GM10847 (cell line): ENCODE measurements around the gene AOAH.

Experiments
- POLR2A ChIP-seq: IDR thresholded peaks from 2 replicates; pipeline ENCODE4 v1.6.1; 2011; ENCODE audit not compliant: insufficient read length; ENCODE audit errors: extremely low read depth

Gene AOAH

GRCh38 chr7:36657036-36657660, 67.1 kb downstream of the AOAH start:
- TF ChIP-seq POLR2A, result no peak

- no peak for TF ChIP-seq POLR2A
Observed at GRCh38 chr7:36654436-36654835, 69.9 kb downstream of the AOAH start.

GRCh38 chr7:36653663-36654355, 70.5 kb downstream of the AOAH start:
- TF ChIP-seq POLR2A, result no peak

GRCh38 chr7:36653008-36653662, 71.2 kb downstream of the AOAH start:
- TF ChIP-seq POLR2A, result no peak

- no peak for TF ChIP-seq POLR2A
Observed at GRCh38 chr7:36652431-36652830, 71.9 kb downstream of the AOAH start.

- no peak for TF ChIP-seq POLR2A
Observed at GRCh38 chr7:36651404-36651803, 72.9 kb downstream of the AOAH start.

- no peak for TF ChIP-seq POLR2A
Observed at GRCh38 chr7:36650766-36651312, 73.5 kb downstream of the AOAH start.

GRCh38 chr7:36650320-36650719, 74.0 kb downstream of the AOAH start:
- TF ChIP-seq POLR2A, result no peak

GRCh38 chr7:36648441-36648840, 75.9 kb downstream of the AOAH start:
- TF ChIP-seq POLR2A, result no peak

GRCh38 chr7:36644625-36645422, 79.5 kb downstream of the AOAH start:
- TF ChIP-seq POLR2A, result no peak

- TF ChIP-seq POLR2A, result no peak
Observed at GRCh38 chr7:36642414-36642813, 81.9 kb downstream of the AOAH start.

- TF ChIP-seq POLR2A, result no peak
Observed at GRCh38 chr7:36642010-36642409, 82.3 kb downstream of the AOAH start.

GRCh38 chr7:36640682-36641081, 83.6 kb downstream of the AOAH start:
- TF ChIP-seq POLR2A, result no peak

GRCh38 chr7:36639826-36640225, 84.5 kb downstream of the AOAH start:
- TF ChIP-seq POLR2A, result no peak

- no peak for TF ChIP-seq POLR2A
Observed at GRCh38 chr7:36638586-36639263, 85.6 kb downstream of the AOAH start.
